Activated CD8-positive, alpha-beta memory T cell treated with anti-CD3 and anti-CD28 coated beads for 1 hour (primary cell): ENCODE measurements around the gene SAMSN1.
"Not testable (repeated sequence)": the region's sequence is repeated elsewhere in the genome, so short reads cannot be mapped to it uniquely, and the experiment has no call there.

Source experiments
- DNase-seq, 2 donors: peaks; one replicate each; pipeline ENCODE4 v3.0.0-alpha.2; 2020; ENCODE audit warnings: low read depth in 1 of 2; ENCODE audit errors: extremely low read depth in 1 of 2

The SAMSN1 gene

DNA sequence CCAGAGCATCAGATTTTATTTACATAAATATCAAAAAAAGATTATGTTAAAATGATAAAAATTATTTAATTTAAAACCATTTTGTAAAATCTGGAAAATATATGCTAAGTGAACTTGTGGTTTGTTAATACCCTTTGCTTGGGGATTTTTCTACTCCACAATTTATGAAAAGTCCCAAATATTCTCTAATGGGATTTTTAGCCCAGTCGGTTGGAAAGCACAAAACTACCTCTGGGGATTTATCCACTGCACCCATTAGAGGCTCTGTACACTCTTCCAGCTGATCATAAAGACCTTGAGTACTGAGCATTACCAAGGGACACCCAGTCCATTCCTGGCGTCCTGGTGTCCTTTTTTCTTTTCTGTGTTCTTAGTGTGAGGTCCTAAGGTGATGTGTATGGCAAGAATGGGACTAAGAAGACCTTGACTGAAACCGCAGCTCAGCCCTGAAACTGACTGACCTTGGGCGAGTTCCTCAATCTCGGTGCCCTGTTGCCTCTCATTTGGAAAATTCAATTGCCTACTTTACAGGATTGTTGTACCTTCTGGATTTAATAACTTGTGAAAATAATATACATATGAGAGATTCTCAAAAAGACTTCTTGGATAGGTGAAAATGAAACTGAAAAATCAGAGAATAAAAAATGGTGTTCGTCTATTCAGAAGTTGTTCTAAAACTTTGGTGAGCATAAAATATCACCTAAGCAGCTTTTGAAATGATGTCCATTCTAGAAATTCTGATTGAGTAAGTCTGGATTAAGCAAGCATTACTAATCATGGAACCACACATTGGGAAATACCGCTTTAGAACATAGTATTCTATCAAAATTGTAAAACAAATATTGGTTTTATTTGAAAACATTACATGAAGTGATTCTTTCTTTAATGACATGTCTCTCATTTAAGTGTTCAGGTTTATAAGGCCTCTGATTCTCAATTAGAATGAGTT, 21.5 kb upstream of the SAMSN1 start:
- no peak for DNase-seq

DNA sequence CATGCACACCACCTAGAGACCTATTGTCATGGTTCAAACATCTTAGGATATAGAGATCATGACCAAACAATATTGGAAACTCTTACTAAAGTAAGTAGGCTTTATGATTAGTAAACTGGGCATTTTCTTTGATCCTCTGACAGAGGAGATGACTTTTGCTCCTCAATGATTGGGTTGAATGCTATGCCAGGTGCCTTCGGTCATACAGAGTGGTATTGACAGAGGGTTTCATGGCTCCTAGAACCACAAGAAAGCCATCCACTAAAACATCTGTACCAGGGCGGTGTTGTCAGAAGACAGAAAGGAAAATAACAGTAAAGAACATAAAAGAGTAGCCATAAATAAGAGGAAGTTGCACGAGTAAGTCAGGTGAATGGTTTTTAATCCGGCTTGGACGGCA, 20.8 kb upstream of the SAMSN1 start:
- no peak for DNase-seq

GRCh38 chr21:14562959-14563358, 16.8 kb upstream of the SAMSN1 start:
- DNase-seq: no peak

DNA sequence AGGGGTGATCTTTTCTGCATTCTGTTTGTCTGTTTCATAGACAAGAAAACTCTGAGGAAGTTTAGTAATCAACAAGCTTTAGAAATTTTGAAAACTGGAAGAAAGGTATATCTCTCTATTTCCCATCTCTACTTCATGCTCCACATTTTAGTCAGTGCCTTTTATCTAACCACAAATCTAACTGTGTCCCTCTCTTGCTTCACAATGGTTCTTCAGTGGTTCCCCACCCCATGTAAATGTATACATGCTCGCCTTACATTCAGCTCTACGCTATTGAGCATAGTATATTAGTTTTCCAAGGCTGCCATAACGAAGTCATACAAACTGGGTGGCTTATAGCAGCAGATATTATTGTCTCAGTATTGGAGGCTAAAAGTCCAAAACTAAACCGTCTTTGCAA, 14.4 kb upstream of the SAMSN1 start:
- DNase-seq: no peak

DNA sequence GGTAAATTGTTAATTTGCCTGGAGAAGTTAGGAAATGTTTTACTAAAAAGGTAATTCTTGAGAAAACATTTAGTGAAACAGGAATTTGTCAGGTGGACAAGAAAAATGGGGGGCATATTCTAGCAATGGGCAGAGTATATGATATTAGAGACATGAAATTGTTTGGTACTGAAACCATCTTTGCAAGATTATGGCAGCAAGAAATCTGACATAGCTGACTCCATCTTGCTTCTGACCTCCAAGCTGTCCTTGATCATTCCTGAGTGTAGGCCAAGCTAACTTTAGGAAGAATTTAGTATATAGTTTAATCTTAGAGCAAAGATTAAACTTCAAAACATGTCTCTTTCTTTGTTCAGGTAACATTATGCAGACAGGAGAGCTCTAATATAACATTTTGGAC, 14.0 kb upstream of the SAMSN1 start:
- no peak for DNase-seq

DNA sequence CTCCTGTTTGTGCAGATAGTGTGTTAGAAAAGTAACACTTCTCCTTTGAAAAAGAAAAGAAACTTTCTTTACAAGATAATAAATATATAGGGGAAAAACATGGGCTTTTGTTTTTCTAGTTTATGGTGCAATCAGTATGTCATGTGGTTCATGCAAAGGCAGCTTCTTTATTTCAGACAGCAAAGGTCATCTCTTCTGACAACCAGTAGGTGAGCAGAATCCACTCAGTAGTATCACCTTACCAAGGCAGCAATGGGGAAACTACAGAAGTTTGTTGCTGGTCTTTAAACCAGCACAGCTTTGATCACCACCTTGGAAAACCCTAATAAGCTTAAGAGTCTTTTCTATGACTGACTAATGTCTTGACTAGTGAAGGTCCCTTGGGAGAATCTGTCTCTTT, 13.0 kb upstream of the SAMSN1 start:
- DNase-seq: no peak

DNA sequence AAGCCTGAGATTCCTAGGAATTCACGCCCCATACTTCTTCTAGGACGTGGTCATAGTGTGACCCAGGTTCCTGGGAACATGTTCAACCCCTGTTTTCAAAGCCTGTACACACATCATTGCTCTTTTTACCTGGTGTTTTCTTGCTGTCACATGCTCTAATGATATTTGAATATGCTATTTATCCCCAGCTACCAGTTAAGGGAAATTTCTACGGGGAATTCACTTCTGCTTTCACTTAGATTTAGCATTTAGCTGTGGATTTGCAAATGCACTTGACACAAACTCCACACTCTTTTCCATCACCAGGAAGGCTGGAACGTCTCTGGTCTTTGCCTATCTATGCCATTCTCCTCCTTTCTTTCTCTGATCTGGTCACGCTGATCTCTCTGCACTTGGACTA, 11.3 kb upstream of the SAMSN1 start:
- DNase-seq: no peak

DNA sequence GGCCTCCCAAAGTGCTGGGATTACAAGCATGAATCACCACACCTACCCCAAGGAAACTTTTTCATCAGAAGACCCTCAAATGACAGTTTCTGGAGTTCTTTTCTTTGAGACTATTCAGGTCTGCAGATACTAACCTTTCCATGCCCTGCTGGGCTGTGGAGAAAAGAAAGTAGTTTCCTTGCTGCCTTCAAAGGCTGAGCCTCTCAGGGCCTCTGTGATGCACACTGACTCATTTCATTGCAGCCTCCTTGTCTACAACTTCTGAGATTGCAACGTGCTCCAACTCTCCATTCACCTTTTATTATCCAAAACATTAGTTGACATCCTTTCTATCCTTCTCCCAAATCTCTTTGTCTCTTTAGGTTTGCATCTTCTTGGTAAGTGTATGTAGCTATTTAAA, 8.8 kb upstream of the SAMSN1 start:
- DNase-seq: no peak

DNA sequence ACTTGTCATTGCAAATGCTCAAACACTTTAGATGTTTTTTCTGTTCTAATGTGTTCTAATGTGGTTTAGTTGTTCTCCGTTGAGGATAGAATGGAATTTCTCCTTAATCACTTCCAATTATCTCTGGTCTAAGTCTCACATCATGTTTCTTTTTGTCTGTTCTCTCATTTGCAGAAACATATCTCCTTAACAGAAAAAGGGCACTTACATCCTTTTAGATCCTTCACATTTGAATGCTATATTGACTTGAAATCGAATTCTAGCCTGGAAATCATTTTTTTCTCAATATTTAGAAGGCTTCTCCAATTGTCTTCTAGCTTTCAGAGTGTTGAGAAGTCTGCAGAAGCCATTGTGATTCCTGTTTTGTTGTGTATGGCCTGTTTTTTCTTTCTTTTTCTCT, 7.3 kb upstream of the SAMSN1 start:
- no peak for DNase-seq

GRCh38 chr21:14551741-14552140, 5.6 kb upstream of the SAMSN1 start:
- no peak for DNase-seq

- DNase-seq: no peak
Measured at GRCh38 chr21:14550135-14550534, 4.0 kb upstream of the SAMSN1 start.

DNA sequence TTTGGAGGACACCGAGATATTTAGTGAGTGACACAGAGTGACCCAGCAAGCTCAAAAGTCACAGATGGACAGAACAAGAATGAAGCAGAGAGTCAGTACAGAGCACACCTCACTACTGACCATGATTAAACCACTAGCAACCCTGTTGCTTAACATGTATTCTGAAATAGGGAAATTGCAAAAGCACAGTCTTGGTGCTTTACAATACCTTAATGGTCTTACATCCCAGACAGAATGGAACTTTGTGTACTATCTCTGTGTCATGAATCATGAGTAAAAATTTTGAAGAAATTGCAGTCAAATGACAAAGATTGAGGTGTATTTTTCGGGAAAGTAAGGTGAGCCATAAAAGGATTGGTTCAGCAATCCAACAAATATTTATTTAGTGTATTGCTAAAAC, 2.7 kb upstream of the SAMSN1 start:
- no peak for DNase-seq

DNA sequence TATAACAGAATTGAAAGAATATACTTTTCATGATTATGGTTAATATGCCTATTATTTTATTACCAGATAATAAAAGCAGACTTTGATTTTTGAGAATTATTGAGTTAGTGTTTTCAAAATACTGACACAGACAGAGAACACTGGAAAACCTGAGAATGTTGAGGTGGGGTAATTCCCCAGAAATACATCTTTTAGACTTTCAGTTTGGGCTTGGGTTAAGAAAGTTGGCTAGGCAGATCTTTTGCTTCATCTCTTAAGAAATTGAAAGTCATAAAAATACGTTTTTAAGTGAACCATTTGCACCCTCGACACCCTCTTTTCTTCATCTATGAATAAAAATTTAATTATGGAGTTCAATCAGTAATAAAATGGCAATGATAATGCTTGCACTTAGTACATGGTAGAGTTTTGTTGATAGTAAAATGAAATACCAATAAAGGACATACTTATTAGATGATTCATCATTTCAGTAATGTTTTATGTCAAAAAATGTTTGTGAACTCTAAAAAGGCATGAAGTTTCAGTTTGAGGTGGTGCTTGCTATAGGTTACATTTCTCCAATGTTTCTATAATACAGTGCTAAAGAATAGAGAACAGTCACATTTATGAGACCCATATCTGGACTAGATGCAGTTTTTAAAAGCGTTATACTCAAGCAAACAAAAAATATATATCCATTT, 1.9 kb upstream of the SAMSN1 start:
- DNase-seq: no peak

- DNase-seq: not testable (repeated sequence)
Measured at GRCh38 chr21:14546719-14547118, 604 bp upstream of the SAMSN1 start.

GRCh38 chr21:14543983-14544382, 2.1 kb downstream of the SAMSN1 start:
- DNase-seq: no peak

DNA sequence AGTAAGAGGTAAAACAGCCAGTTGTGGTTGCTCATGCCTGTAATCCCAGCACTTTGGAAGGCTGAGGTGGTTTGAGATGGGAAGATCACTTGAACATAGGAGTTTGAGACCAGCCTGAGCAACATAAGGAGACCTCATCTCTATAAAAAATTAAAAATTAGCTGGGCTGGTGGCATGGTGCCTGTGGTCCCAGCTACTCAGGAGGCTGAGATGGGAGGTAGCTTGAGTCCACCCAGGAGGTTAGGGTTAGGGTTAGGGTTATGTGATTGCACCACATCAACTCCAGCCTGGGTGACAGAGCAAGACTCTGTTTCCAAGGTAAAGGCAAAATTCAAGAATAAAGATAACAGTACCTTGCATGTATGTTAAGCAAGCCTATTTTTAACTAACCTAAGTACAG, 3.5 kb downstream of the SAMSN1 start:
- no peak for DNase-seq

GRCh38 chr21:14541841-14542490, 4.1 kb downstream of the SAMSN1 start:
- DNase-seq: no peak

DNA sequence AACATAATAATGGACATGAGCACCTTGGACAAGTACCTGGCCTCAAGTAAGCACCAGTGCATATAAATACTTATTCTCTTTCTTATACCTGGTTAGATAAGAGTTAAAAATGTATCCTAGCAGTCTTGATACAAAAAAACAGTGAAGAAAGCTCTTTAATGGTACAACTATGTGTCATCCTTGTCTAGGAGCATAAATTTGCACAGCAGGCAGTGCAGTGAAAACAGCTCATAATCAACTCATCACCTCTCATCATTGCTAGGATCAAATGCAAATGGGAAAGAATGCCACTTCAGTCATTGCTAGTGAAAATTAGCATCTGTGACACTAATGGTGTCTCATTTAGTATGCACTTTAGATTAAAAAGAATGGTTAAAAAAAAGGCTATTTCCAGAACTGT, 7.6 kb downstream of the SAMSN1 start:
- no peak for DNase-seq

GRCh38 chr21:14536929-14537328, 9.2 kb downstream of the SAMSN1 start:
- DNase-seq: no peak

GRCh38 chr21:14535702-14536101, 10.4 kb downstream of the SAMSN1 start:
- DNase-seq: no peak

DNA sequence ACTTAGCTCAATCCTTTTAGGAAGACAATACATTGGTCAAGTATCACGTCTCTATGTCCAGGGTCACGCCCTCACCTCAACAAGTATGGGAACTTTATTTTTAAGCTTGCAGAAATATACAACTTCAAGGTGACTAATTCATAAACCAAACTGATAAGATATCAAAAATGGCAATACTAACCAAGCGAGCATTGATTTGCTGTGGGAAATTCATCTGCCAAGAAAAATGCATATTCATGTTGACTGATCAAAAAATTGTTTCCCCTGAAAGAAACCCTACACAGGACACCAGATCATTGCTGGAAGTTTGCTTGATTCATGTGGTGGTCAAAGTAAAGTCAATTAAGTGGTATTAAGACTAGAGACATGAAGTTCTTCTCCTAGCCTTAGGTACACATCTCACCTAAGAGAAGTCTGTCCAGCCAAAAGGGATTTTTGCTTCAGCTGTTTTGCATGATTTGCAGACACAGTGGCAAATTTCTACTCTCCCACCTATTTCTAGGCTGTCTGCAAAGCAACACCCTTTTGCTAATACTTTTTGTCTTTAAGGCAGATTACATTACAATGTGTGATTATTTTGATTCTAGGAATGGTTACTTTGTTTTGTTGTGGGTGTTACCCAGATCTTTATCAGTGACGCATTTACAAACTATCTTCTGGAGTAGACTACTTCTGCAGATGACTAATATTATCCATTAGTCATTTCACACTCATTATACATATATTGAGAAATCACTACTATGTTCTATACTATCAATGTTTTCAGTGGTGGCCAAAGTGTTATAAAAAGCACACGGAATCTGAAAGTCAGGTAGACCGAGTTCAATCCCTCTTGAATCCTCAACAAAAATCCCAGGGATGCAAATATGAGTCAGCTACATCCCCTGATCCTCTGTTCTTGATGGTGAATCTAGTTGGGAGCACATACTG, 12.4 kb downstream of the SAMSN1 start:
- DNase-seq: no peak
